ENCODE results near the gene ARAP1. TPM values are rescaled to one million over a fixed set of nuclear protein-coding genes. Genes with fewer than 3 reads are reported as not detected.

ARAP1 gene
- total RNA-seq, 1 donor from 2014 or later: 17.6 TPM

GRCh38 chr11:72696866-72697700 is 55.1 kb downstream of the ARAP1 start:
- H3K36me3 Mint-ChIP-seq: peaks cover 9% of the 10 kb centered on the region
- Histone ChIP-seq H3K27ac (no peak overlapping the region), H3K36me3 (no peaks in the 10 kb centered on the region), H2AFZ (replicated peaks) (no peak overlapping the region), H3K9ac (no peak overlapping the region), H3K4me1 (no peaks in the 10 kb centered on the region), H3K79me2 (ENCODE audit: low read depth) (no peaks in the 10 kb centered on the region), H3K4me2 (no peak overlapping the region), H3K27me3 (no peaks in the 10 kb centered on the region), H3K4me3 (no peak overlapping the region), H4K20me1 (ENCODE audit: low read depth) (no peaks in the 10 kb centered on the region), H3F3A (ENCODE audit: low read depth) (no peaks in the 10 kb centered on the region), H3K9me3 (ENCODE audit: low read depth) (no peaks in the 10 kb centered on the region)
- H3K9me3 Mint-ChIP-seq: no peaks in the 10 kb centered on the region
- TF ChIP-seq EZH2phosphoT487 (IDR thresholded peaks at IDR 0.05) (no peak), EZH2 (IDR thresholded peaks at IDR 0.05) (no peak), CTCF (IDR thresholded peaks at IDR 0.05) (no peak)
- DNase-seq (ENCODE audit: low spot score): peak; percentile 70
- H3K27ac Mint-ChIP-seq: no peak overlapping the region
- peaks cover 2% of the 10 kb centered on the region for H3K27me3 Mint-ChIP-seq (ENCODE audit: insufficient read depth, low read depth)
- H3K4me1 Mint-ChIP-seq: peaks cover 6% of the 10 kb centered on the region
- no peak overlapping the region for H3K4me3 Mint-ChIP-seq

GRCh38 chr11:72695354-72695753 is 56.9 kb downstream of the ARAP1 start:
- Mint-ChIP-seq H3K27me3 (ENCODE audit: insufficient read depth, low read depth) (peaks cover 2% of the 10 kb centered on the region), H3K27ac (no peak overlapping the region), H3K9me3 (no peaks in the 10 kb centered on the region), H3K4me1 (peaks cover under 1% of the 10 kb centered on the region), H3K36me3 (peaks cover 13% of the 10 kb centered on the region), H3K4me3 (no peak overlapping the region)
- Histone ChIP-seq H2AFZ (replicated peaks) (no peak overlapping the region), H3K27ac (no peak overlapping the region), H3K9ac (no peak overlapping the region), H4K20me1 (ENCODE audit: low read depth) (no peaks in the 10 kb centered on the region), H3K79me2 (ENCODE audit: low read depth) (no peaks in the 10 kb centered on the region), H3K9me3 (ENCODE audit: low read depth) (no peaks in the 10 kb centered on the region), H3K36me3 (no peaks in the 10 kb centered on the region), H3F3A (ENCODE audit: low read depth) (no peaks in the 10 kb centered on the region), H3K27me3 (no peaks in the 10 kb centered on the region), H3K4me2 (no peak overlapping the region), H3K4me3 (no peak overlapping the region), H3K4me1 (no peaks in the 10 kb centered on the region)
- TF ChIP-seq EZH2phosphoT487 (IDR thresholded peaks at IDR 0.05) (no peak), EZH2 (IDR thresholded peaks at IDR 0.05) (no peak), CTCF (IDR thresholded peaks at IDR 0.05) (no peak)
- DNase-seq (ENCODE audit: low spot score): no peak

- Histone ChIP-seq H3K36me3 (no peaks in the 10 kb centered on the region), H3K27me3 (no peaks in the 10 kb centered on the region), H3K4me1 (no peaks in the 10 kb centered on the region), H3F3A (ENCODE audit: low read depth) (no peaks in the 10 kb centered on the region), H3K4me3 (no peak overlapping the region), H4K20me1 (ENCODE audit: low read depth) (no peaks in the 10 kb centered on the region), H3K27ac (no peak overlapping the region), H3K79me2 (ENCODE audit: low read depth) (no peaks in the 10 kb centered on the region), H3K9me3 (ENCODE audit: low read depth) (no peaks in the 10 kb centered on the region), H3K9ac (no peak overlapping the region), H3K4me2 (no peak overlapping the region), H2AFZ (replicated peaks) (no peak overlapping the region)
- no peaks in the 10 kb centered on the region for H3K4me1 Mint-ChIP-seq
- H3K27me3 Mint-ChIP-seq (ENCODE audit: insufficient read depth, low read depth): peaks cover 2% of the 10 kb centered on the region
- no peak for DNase-seq (ENCODE audit: low spot score)
- TF ChIP-seq EZH2 (IDR thresholded peaks at IDR 0.05) (no peak), CTCF (IDR thresholded peaks at IDR 0.05) (peak; percentile 11), EZH2phosphoT487 (IDR thresholded peaks at IDR 0.05) (no peak)
- no peak overlapping the region for H3K4me3 Mint-ChIP-seq
- H3K27ac Mint-ChIP-seq: no peak overlapping the region
- H3K9me3 Mint-ChIP-seq: no peaks in the 10 kb centered on the region
- peaks cover 13% of the 10 kb centered on the region for H3K36me3 Mint-ChIP-seq
These were observed 58.8 kb downstream of the ARAP1 start for GRCh38 chr11:72693271-72693968.
